GM18505 (cell line): ENCODE data around the gene VSTM2B.

Experiments used
- ATAC-seq: cut with Tn5 transposase; IDR thresholded peaks from one replicate; pipeline ENCODE4 v1.9.1; 2021; ENCODE audit not compliant: unreplicated experiment
- POLR2A ChIP-seq: IDR thresholded peaks from 4 replicates; pipeline ENCODE4 v1.6.1; 2011; ENCODE audit warnings: borderline replicate concordance; ENCODE audit not compliant: insufficient read depth, insufficient read length; ENCODE audit errors: extremely low read depth

Gene VSTM2B

DNA sequence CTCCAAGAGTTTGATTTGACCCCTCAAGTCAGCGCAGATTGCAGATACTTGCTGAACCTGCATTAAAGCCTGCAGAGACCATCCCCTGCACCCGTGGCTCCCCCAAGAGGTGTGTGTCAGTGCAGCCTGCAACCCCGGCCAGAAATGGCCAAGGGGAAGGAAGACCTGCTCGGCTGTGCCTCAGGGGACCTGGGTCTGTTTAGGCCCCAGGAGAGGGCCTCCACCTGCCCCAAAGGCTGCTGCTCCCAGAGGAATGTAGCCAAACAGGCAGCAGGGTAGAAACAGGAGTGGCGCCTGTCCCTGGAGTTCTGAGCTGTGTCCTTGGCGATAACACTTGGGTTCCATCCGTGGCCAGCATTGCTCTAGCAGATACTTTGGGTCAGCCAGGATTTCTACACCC lies 88.3 kb downstream of the VSTM2B start:
- no peak for ATAC-seq
- no peak for TF ChIP-seq POLR2A
